SK-N-SH (cell line): ENCODE data around the gene TRIP13. TPM values are rescaled to one million over a fixed set of nuclear protein-coding genes. Genes with fewer than 3 reads are reported as not detected.

Source experiments
- CTCF ChIA-PET: fragments of 300-600, 350-600 bp; formaldehyde crosslinking; extraction: SDS; loops from one replicate; lab custom pipeline; 2021; lab: Yijun Ruan, JAX
- POLR2A ChIA-PET: fragments of 350-600 bp; sonication (Branson Sonifier 250); formaldehyde crosslinking; extraction: SDS; loops from one replicate; lab custom pipeline; 2020; ENCODE audit warnings: antibody characterized with exemption, inconsistent platforms; lab: Yijun Ruan, JAX
- DNase-seq: peaks from one replicate; pipeline ENCODE4 v3.0.0; 2012
- H2AFZ ChIP-seq: fragments of 200-600 bp; sonication (generic); 2 replicates; pipeline ENCODE4 v1.8.1; 2016; ENCODE audit warnings: antibody characterized with exemption, mild to moderate bottlenecking, low read depth
- H3F3A ChIP-seq: fragments of 200-600 bp; sonication (generic); replicated peaks from 2 replicates; pipeline ENCODE3; 2016; ENCODE audit warnings: antibody characterized with exemption, mild to moderate bottlenecking; ENCODE audit not compliant: insufficient read depth
- H3K27ac ChIP-seq, 2 experiments: fragments of 200-500 bp in 1 of 2; fragments of 200-600 bp in 1 of 2; sonication (Bioruptor generic) in 1 of 2; sonication (generic), shearing (Covaris generic) in 1 of 2; 2 replicates each; pipeline versions ENCODE4 v1.5.1 to v1.6.1; 2014 to 2016; ENCODE audit warnings: low read depth in 2 of 2, inconsistent platforms in 1 of 2, low read length in 1 of 2, mild to moderate bottlenecking in 1 of 2, mixed read lengths in 1 of 2
- H3K27me3 ChIP-seq: fragments of 200-600 bp; sonication (generic), shearing (Covaris generic); 2 replicates; pipeline ENCODE4 v1.6.1; 2016; ENCODE audit warnings: mixed run types; ENCODE audit not compliant: insufficient read depth
- H3K36me3 ChIP-seq, 2 experiments: fragments of 200-500 bp in 1 of 2; fragments of 200-600 bp in 1 of 2; sonication (Bioruptor generic) in 1 of 2; sonication (generic) in 1 of 2; replicated peaks in 1 of 2; 2 replicates each; pipeline versions ENCODE3 to v1.5.1; 2014 to 2016; ENCODE audit warnings: low read length in 1 of 2, mild to moderate bottlenecking in 1 of 2; ENCODE audit not compliant: insufficient read depth in 2 of 2, control insufficient read depth in 1 of 2
- H3K4me1 ChIP-seq, 2 experiments: fragments of 200-500 bp in 1 of 2; fragments of 200-600 bp in 1 of 2; sonication (Bioruptor generic) in 1 of 2; sonication (generic), shearing (Covaris generic) in 1 of 2; 2 replicates each; pipeline versions ENCODE4 v1.5.1 to v1.6.1; 2014 to 2016; ENCODE audit warnings: low read depth in 1 of 2, low read length in 1 of 2, mixed run types in 1 of 2; ENCODE audit not compliant: insufficient read depth in 2 of 2, control insufficient read depth in 1 of 2
- H3K4me2 ChIP-seq: fragments of 200-600 bp; sonication (generic), shearing (Covaris generic); 2 replicates; pipeline ENCODE4 v1.6.1; 2017; ENCODE audit warnings: mixed run types
- H3K4me3 ChIP-seq, 2 experiments: fragments of 200-500 bp in 1 of 2; fragments of 200-600 bp in 1 of 2; sonication (Bioruptor generic) in 1 of 2; sonication (generic), shearing (Covaris generic) in 1 of 2; 2 replicates each; pipeline versions ENCODE4 v1.5.1 to v1.8.1; 2014 to 2016; ENCODE audit warnings: low read depth in 2 of 2, inconsistent platforms in 1 of 2, low read length in 1 of 2, mild to moderate bottlenecking in 1 of 2, mixed read lengths in 1 of 2, moderate library complexity in 1 of 2
- H3K79me2 ChIP-seq: fragments of 200-600 bp; sonication (generic); 2 replicates; pipeline ENCODE4 v1.8.1; 2017; ENCODE audit warnings: mild to moderate bottlenecking; ENCODE audit not compliant: insufficient read depth
- H3K9ac ChIP-seq: fragments of 200-600 bp; sonication (generic); 2 replicates; pipeline ENCODE4 v1.6.1; 2017; ENCODE audit warnings: mixed run types
- H3K9me2 ChIP-seq: fragments of 200-600 bp; sonication (generic); 2 replicates; pipeline ENCODE4 v1.6.1; 2017; ENCODE audit warnings: mixed run types
- H3K9me3 ChIP-seq: fragments of 200-600 bp; sonication (generic); 2 replicates; pipeline ENCODE4 v1.6.1; 2017; ENCODE audit warnings: mixed run types, mild to moderate bottlenecking, moderate library complexity
- H4K20me1 ChIP-seq: fragments of 200-600 bp; sonication (generic); 2 replicates; pipeline ENCODE4 v1.6.1; 2017; ENCODE audit warnings: mild to moderate bottlenecking, mixed run types; ENCODE audit not compliant: insufficient read depth
- CHD2 ChIP-seq: fragments of 150-350 bp; IDR thresholded peaks from 2 replicates; pipeline ENCODE4 v1.6.1; 2018; ENCODE audit warnings: low read length; ENCODE audit not compliant: partially characterized antibody
- CTCF ChIP-seq: fragments of 200-600 bp; sonication (generic); IDR thresholded peaks from 2 replicates; pipeline ENCODE4 v1.6.1; 2017; ENCODE audit warnings: antibody characterized with exemption, mild to moderate bottlenecking, moderate library complexity
- EP300 ChIP-seq, 2 experiments: IDR thresholded peaks; 2 replicates each; pipeline versions ENCODE4 v1.4.0 to v1.6.1; 2012; ENCODE audit warnings: borderline replicate concordance in 1 of 2, low read depth in 1 of 2, low read length in 1 of 2
- FOSL2 ChIP-seq: IDR thresholded peaks from 2 replicates; pipeline ENCODE4 v1.4.0; 2012; ENCODE audit warnings: low read depth, mild to moderate bottlenecking, moderate library complexity, borderline replicate concordance
- GATA2 ChIP-seq: sonication (generic); formaldehyde crosslinking; IDR thresholded peaks from 2 replicates; pipeline ENCODE4 v1.5.0; 2020; ENCODE audit warnings: mild to moderate bottlenecking, missing genetic modification reagents
- JUND ChIP-seq: IDR thresholded peaks from 2 replicates; pipeline ENCODE4 v1.4.0; 2012
- MAX ChIP-seq: IDR thresholded peaks from 2 replicates; pipeline ENCODE4 v1.4.0; 2012; ENCODE audit warnings: low read depth
- MEF2A ChIP-seq: IDR thresholded peaks from 2 replicates; pipeline ENCODE4 v1.4.0; 2012; ENCODE audit warnings: low read depth, borderline replicate concordance
- MXI1 ChIP-seq: IDR thresholded peaks from 2 replicates; pipeline ENCODE4 v1.6.1; 2012; ENCODE audit warnings: mild to moderate bottlenecking, low read depth, low read length, improper control_type of control experiment
- NFIC ChIP-seq: IDR thresholded peaks from 2 replicates; pipeline ENCODE4 v1.4.0; 2012; ENCODE audit warnings: borderline replicate concordance
- NRF1 ChIP-seq: IDR thresholded peaks from 2 replicates; pipeline ENCODE4 v1.6.1; 2012; ENCODE audit warnings: low read depth, mild to moderate bottlenecking, low read length
- PBX3 ChIP-seq: IDR thresholded peaks from 2 replicates; pipeline ENCODE4; 2012
- POLR2AphosphoS5 ChIP-seq: IDR thresholded peaks from 2 replicates; pipeline ENCODE4 v1.6.1; 2012; ENCODE audit warnings: low read depth, low read length
- RAD21 ChIP-seq: IDR thresholded peaks from 2 replicates; pipeline ENCODE4 v1.6.1; 2012; ENCODE audit warnings: mild to moderate bottlenecking, low read length
- REST ChIP-seq: IDR thresholded peaks from 2 replicates; pipeline ENCODE4 v1.6.1; 2012; ENCODE audit warnings: mild to moderate bottlenecking, low read depth, low read length, moderate library complexity
- SIN3A ChIP-seq: IDR thresholded peaks from 2 replicates; pipeline ENCODE4 v1.6.1; 2012; ENCODE audit warnings: low read depth, mild to moderate bottlenecking, low read length, moderate library complexity, borderline replicate concordance
- SMC3 ChIP-seq: IDR thresholded peaks from 2 replicates; pipeline ENCODE4 v1.6.1; 2012; ENCODE audit warnings: low read depth, low read length, improper control_type of control experiment
- TAF1 ChIP-seq: IDR thresholded peaks from 2 replicates; pipeline ENCODE4 v1.6.1; 2012; ENCODE audit warnings: low read depth, mild to moderate bottlenecking, low read length, moderate library complexity, borderline replicate concordance
- TEAD4 ChIP-seq: IDR thresholded peaks from 2 replicates; pipeline ENCODE4 v1.4.0; 2012; ENCODE audit warnings: mild to moderate bottlenecking, borderline replicate concordance; ENCODE audit not compliant: insufficient read depth
- USF1 ChIP-seq: IDR thresholded peaks from 2 replicates; pipeline ENCODE4 v1.4.0; 2012; ENCODE audit warnings: low read depth, borderline replicate concordance
- YY1 ChIP-seq: IDR thresholded peaks from 2 replicates; pipeline ENCODE4 v1.4.0; 2012; ENCODE audit warnings: low read depth, mild to moderate bottlenecking
- ZBTB33 ChIP-seq: IDR thresholded peaks from 2 replicates; pipeline ENCODE4 v1.4.0; 2012; ENCODE audit warnings: low read depth, borderline replicate concordance
- WGBS: methylation state at CpG from one replicate; pipeline ENCODE4 v1.1.6; 2017; ENCODE audit warnings: low lambda C conversion rate; 5-methylcytosine and 5-hydroxymethylcytosine counted together
- polyA plus RNA-seq, 3 experiments: library from polyadenylated mRNA; depleted of rRNA; stranded (reverse); fragments of >200 nt; gene quantifications; 2 replicates each; pipeline ENCODE4 v1.2.3, GENCODE V29; 2012

TRIP13 gene
- 21.2 and 24.1 TPM in 2 replicates for polyA plus RNA-seq (2012; rRNA removed)
- polyA plus RNA-seq (2012; cell fraction: cytosol; rRNA removed): 22.3 and 22.7 TPM in 2 replicates
- 20.1 and 28.8 TPM in 2 replicates for polyA plus RNA-seq (2012; cell fraction: nucleus; rRNA removed)

- Histone ChIP-seq H3K27ac (peak within 1 kb of the TSS; percentile 81 to 85), H3K4me1 (peaks cover 12 to 26% of the 10 kb centered on the region in 2 experiments; a peak in 3 of 4 replicates), H2AFZ (0 out of 2 replicates have a peak within 1 kb of the TSS, but pooled peaks have one; percentile 42), H3K27me3 (no peaks in the 10 kb centered on the region), H3K79me2 (peaks cover 76% of the 10 kb centered on the region), H3K9me2 (no peaks in the 10 kb centered on the region), H4K20me1 (peaks cover 7% of the 10 kb centered on the region; the same call in 1 of the 2 replicates), H3K36me3 (peaks cover 33 to 50% of the 10 kb centered on the region in 2 experiments), H3K9me3 (no peaks in the 10 kb centered on the region), H3K4me2 (peak within 1 kb of the TSS; percentile 100), H3F3A (no peaks in the 10 kb centered on the region), H3K4me3 (peak within 1 kb of the TSS; percentile 88 to 92), H3K9ac (peak within 1 kb of the TSS; percentile 91)
- WGBS: 0% methylated on average over 3 of the region's 91 CpGs
- ChIA-PET POLR2A (interaction anchor here (0.6 to 0.7 kb wide), 2 partner anchors 11 to 134 kb away, joined by 3 read pairs; no protein-coding TSS in a partner anchor), CTCF (interaction anchor here (1.0 to 5.5 kb wide), 5 partner anchors 9 to 446 kb away, joined by 4 to 36 read pairs (median 8); no protein-coding TSS in a partner anchor)
- peak; percentile 98 for DNase-seq
- TF ChIP-seq SIN3A: peak; percentile 90; the same call in 1 of the 2 replicates
- TF ChIP-seq CTCF: no peak
- TF ChIP-seq POLR2AphosphoS5: peak; percentile 61; the same call in 1 of the 2 replicates
- peak; percentile 96 for TF ChIP-seq MXI1
- no peak for TF ChIP-seq TEAD4
- TF ChIP-seq NFIC: no peak
- no peak for TF ChIP-seq SMC3
- no peak for TF ChIP-seq MEF2A
- no peak for TF ChIP-seq USF1
- peak; percentile 69; the same call in 1 of the 2 replicates for TF ChIP-seq TAF1
- no peak for TF ChIP-seq RAD21
- TF ChIP-seq REST: no peak
- no peak for TF ChIP-seq GATA2 (CRISPR knock-in tag)
- no peak for TF ChIP-seq NRF1
- TF ChIP-seq EP300 (IDR thresholded peaks at IDR 0.05; ENCODE audit: borderline replicate concordance in 1 of 2, low read depth in 1 of 2, low read length in 1 of 2): no peak
- TF ChIP-seq FOSL2: no peak
- TF ChIP-seq MAX: peak; percentile 68
- TF ChIP-seq PBX3: no peak
- no peak for TF ChIP-seq JUND
- TF ChIP-seq YY1: no peak
- peak; percentile 86 for TF ChIP-seq CHD2
- no peak for TF ChIP-seq ZBTB33
These were observed at the start of gene TRIP13, which contains the start of gene BRD9 for GRCh38 chr5:892394-893136. TSS of gene TRIP13 (plus strand) at chr5:892884. CDS start at chr5:892999, 115 bp downstream. TSS of gene BRD9 (minus strand) at chr5:892801. CDS start at chr5:892657, 144 bp downstream.
